CD4-positive, alpha-beta T cell (primary cell): ENCODE results near the gene PCED1B. TPM values are rescaled to one million over a fixed set of nuclear protein-coding genes. Genes with fewer than 3 reads are reported as not detected.
A peak's percentile ranks its signal among the peaks of the same experiment; 100 is the strongest.

Experiments
- ATAC-seq: fragments of 200-7000 bp; cut with Tn5 transposase; one replicate; pipeline ENCODE4 v1.10.0; 2022; ENCODE audit warnings: mild to moderate bottlenecking; ENCODE audit not compliant: poor library complexity
- CTCF ChIA-PET: fragments of 350-600 bp; sonication (Branson Sonifier 250); formaldehyde crosslinking; loops from one replicate; lab custom pipeline; 2021; ENCODE audit warnings: antibody characterized with exemption, inconsistent platforms; lab: Charles Lee
- POLR2A ChIA-PET: fragments of 350-600 bp; sonication (Branson Sonifier 250); formaldehyde crosslinking; loops from one replicate; lab custom pipeline; 2021; ENCODE audit warnings: antibody characterized with exemption, inconsistent platforms; lab: Charles Lee
- DNase-seq, 14 experiments: peaks; one replicate each; pipeline ENCODE4 v3.0.0-alpha.2; 2013 to 2020; ENCODE audit warnings: mixed read lengths in 2 of 14
- H3K27ac ChIP-seq, 2 donors: one replicate each; pipeline versions ENCODE4 v1.5.1 to v1.7.0; 2013; ENCODE audit warnings: low read length in 2 of 2, low read depth in 1 of 2, mild to moderate bottlenecking in 1 of 2
- H3K27me3 ChIP-seq, 2 experiments: 1 replicate in 1 of 2; 2 replicates in 1 of 2; pipeline versions ENCODE4 v1.6.1 to v1.7.0; 2013; ENCODE audit warnings: low read length in 2 of 2, control low read depth in 1 of 2, mild to moderate bottlenecking in 1 of 2, moderate library complexity in 1 of 2; ENCODE audit not compliant: insufficient read depth in 2 of 2, control insufficient read depth in 1 of 2
- H3K36me3 ChIP-seq: one replicate; pipeline ENCODE4 v1.6.1; 2013; ENCODE audit warnings: low read length, control low read depth; ENCODE audit not compliant: insufficient read depth
- H3K4me1 ChIP-seq: one replicate; pipeline ENCODE4 v1.6.1; 2013; ENCODE audit warnings: low read length, control low read depth; ENCODE audit not compliant: insufficient read depth
- H3K4me3 ChIP-seq: one replicate; pipeline ENCODE4 v1.5.1; 2013; ENCODE audit warnings: mild to moderate bottlenecking, low read length, moderate library complexity
- H3K9me3 ChIP-seq, 2 experiments: 1 replicate in 1 of 2; 2 replicates in 1 of 2; pipeline versions ENCODE4 v1.6.1 to v1.7.0; 2013; ENCODE audit warnings: low read length in 2 of 2, mild to moderate bottlenecking in 2 of 2, control low read depth in 1 of 2, moderate library complexity in 1 of 2; ENCODE audit not compliant: control insufficient read depth in 1 of 2, insufficient read depth in 1 of 2
- H3K27ac Mint-ChIP-seq: one replicate; pipeline ENCODE4 v1.8.0; 2020; ENCODE audit warnings: mixed read lengths
- H3K27me3 Mint-ChIP-seq: one replicate; pipeline ENCODE4 v1.8.0; 2021; ENCODE audit warnings: mixed read lengths
- H3K36me3 Mint-ChIP-seq: one replicate; pipeline ENCODE4 v1.8.0; 2021; ENCODE audit warnings: low read depth, mixed read lengths
- H3K4me1 Mint-ChIP-seq: one replicate; pipeline ENCODE4 v1.8.0; 2021; ENCODE audit warnings: low read depth, mixed read lengths
- H3K4me3 Mint-ChIP-seq: one replicate; pipeline ENCODE4 v1.8.0; 2020; ENCODE audit warnings: mild to moderate bottlenecking, mixed read lengths
- H3K9me3 Mint-ChIP-seq: one replicate; pipeline ENCODE4 v1.8.0; 2020; ENCODE audit warnings: mixed read lengths
- intact Hi-C, 2 experiments: fragments of 100-400 bp; cut with DNase I in 1 of 2; cut with micrococcal nuclease in 1 of 2; formaldehyde crosslinking; loops; one replicate each; pipeline versions ENCODE4 v1.15.1 to v1.9.0; 2023 to 2025; cut with DNase I, micrococcal nuclease
- total RNA-seq, 174 experiments: library from RNA in 2 of 174; stranded (reverse) in 2 of 174; gene quantifications; one replicate each; pipeline ENCODE4 v1.2.3 and lab custom pipeline; 2021 to 2026
- TF ChIP-seq, protein P1 (sequence below): fragments of 200-600 bp; IDR thresholded peaks from one replicate; pipeline ENCODE4 v1.8.0; 2022; ENCODE audit warnings: antibody characterized with exemption, mild to moderate bottlenecking

The PCED1B gene
- total RNA-seq, 2 experiments from 2014 or later: 18.7 to 20.0 TPM

DNA sequence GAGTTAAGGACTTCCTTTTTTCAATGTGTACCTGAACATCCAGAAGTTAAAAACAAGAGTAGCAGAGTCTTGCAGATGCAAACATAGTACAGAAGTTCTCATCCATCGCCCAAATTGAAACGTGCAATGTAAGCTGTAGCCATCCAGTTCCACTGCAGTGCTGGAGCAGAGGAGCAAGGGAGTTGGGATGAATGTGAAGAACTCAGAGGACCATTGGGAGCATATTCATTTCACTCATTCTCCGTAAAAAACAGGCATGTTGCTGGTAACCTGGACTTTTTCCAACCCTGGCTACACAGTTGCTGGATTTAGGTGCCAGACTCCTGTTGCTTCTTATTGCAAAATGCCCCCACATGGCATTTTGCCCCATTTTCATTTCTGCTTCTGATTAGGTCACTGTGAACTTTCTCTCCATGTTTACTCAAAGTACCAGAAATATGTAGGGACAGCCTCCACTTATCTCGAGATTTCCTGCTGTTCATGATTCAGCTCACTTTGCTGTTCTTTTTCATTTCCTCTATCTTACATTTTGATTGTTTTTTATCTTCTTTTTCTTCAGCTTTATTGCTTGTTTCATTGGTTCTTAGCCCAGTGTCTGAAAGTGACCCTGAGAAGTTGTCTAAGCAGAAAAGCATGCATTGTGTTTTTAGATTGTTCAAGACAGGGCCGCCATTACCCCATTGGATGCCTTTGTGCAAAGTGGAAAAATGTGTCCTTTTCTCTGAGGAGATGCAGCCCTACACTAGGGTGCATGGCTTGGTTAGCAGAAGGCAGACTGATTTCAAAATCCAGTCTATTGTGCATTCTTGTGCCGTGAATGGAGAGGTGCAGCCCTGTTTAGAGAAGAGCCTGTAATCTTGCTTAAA lies 109.4 kb downstream of the PCED1B start:
- peaks cover 51% of the 10 kb centered on the region for H3K36me3 Mint-ChIP-seq
- no peak for ATAC-seq
- H3K4me1 ChIP-seq: peaks cover 49% of the 10 kb centered on the region
- TF ChIP-seq, protein P1, sequence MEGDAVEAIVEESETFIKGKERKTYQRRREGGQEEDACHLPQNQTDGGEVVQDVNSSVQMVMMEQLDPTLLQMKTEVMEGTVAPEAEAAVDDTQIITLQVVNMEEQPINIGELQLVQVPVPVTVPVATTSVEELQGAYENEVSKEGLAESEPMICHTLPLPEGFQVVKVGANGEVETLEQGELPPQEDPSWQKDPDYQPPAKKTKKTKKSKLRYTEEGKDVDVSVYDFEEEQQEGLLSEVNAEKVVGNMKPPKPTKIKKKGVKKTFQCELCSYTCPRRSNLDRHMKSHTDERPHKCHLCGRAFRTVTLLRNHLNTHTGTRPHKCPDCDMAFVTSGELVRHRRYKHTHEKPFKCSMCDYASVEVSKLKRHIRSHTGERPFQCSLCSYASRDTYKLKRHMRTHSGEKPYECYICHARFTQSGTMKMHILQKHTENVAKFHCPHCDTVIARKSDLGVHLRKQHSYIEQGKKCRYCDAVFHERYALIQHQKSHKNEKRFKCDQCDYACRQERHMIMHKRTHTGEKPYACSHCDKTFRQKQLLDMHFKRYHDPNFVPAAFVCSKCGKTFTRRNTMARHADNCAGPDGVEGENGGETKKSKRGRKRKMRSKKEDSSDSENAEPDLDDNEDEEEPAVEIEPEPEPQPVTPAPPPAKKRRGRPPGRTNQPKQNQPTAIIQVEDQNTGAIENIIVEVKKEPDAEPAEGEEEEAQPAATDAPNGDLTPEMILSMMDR: no peak
- DNase-seq: no peak
- ChIA-PET POLR2A (interaction anchor here (1.0 to 1.7 kb wide), 3 partner anchors 18 to 209 kb away, joined by 3 to 5 read pairs (median 4); no protein-coding TSS in a partner anchor), CTCF (no interaction called here)
- peak overlapping the region; percentile 87 for H3K27ac Mint-ChIP-seq
- no peaks in the 10 kb centered on the region for H3K9me3 ChIP-seq
- H3K27me3 ChIP-seq: no peaks in the 10 kb centered on the region
- H3K9me3 Mint-ChIP-seq: no peaks in the 10 kb centered on the region
- intact Hi-C loops: no loop called here
- no peak overlapping the region for H3K27ac ChIP-seq
- no peaks in the 10 kb centered on the region for H3K27me3 Mint-ChIP-seq
- peaks cover 84% of the 10 kb centered on the region for H3K4me1 Mint-ChIP-seq
- H3K36me3 ChIP-seq: peaks cover 38% of the 10 kb centered on the region
- H3K4me3 ChIP-seq: no peak overlapping the region
- no peak overlapping the region for H3K4me3 Mint-ChIP-seq

DNA sequence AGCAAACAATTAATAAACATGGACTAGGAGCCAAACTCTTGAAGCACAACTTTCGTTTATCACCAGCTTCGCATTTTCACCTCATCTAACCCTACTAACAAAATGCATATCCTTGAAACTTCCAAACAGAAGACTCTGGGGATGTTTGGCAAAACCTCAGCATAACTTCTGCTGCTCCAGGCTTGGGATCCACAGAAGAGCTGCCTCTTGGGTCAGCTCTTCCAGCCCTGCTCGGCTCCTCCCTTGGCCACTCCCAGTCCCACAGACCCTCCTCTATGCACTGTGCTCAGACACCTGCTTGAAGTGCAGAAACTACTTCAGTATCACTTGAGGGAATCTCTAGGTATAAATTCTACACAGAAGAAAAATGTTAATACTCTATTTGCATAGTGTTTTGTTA lies 110.3 kb downstream of the PCED1B start:
- peak overlapping the region; percentile 21 for H3K4me3 Mint-ChIP-seq
- POLR2A ChIA-PET: no interaction called here

GRCh38 chr12:47190271-47190750 lies 110.9 kb downstream of the PCED1B start:
- TF ChIP-seq, protein P1: no peak
- H3K4me3 Mint-ChIP-seq: no peak overlapping the region
- no peaks in the 10 kb centered on the region for H3K9me3 Mint-ChIP-seq
- H3K27me3 Mint-ChIP-seq: no peaks in the 10 kb centered on the region
- DNase-seq: peak in 1 of 14 experiments; percentile 37
- ATAC-seq: no peak
- Histone ChIP-seq H3K36me3 (peaks cover 32% of the 10 kb centered on the region), H3K4me1 (peaks cover 63% of the 10 kb centered on the region), H3K4me3 (no peak overlapping the region), H3K27me3 (no peaks in the 10 kb centered on the region), H3K27ac (peak overlapping the region; percentile 14 to 16), H3K9me3 (no peaks in the 10 kb centered on the region)
- ChIA-PET POLR2A (no interaction called here), CTCF (no interaction called here)
- peaks cover 39% of the 10 kb centered on the region for H3K36me3 Mint-ChIP-seq
- peaks cover 90% of the 10 kb centered on the region for H3K4me1 Mint-ChIP-seq
- peak overlapping the region; percentile 87 for H3K27ac Mint-ChIP-seq
- intact Hi-C loops: loop anchor here (5.0 kb wide), 2 partner anchors 108 to 158 kb away; no protein-coding TSS in a partner anchor

More for the DNA sequence above, 110.3 kb downstream of the PCED1B start:
- Mint-ChIP-seq H3K27me3 (no peaks in the 10 kb centered on the region), H3K4me1 (peaks cover 92% of the 10 kb centered on the region), H3K27ac (peak overlapping the region; percentile 87), H3K36me3 (peaks cover 44% of the 10 kb centered on the region), H3K9me3 (no peaks in the 10 kb centered on the region)
- TF ChIP-seq, protein P1: no peak
- H3K9me3 ChIP-seq: no peaks in the 10 kb centered on the region
- no peaks in the 10 kb centered on the region for H3K27me3 ChIP-seq
- CTCF ChIA-PET: no interaction called here
- peaks cover 37% of the 10 kb centered on the region for H3K36me3 ChIP-seq
- peaks cover 58% of the 10 kb centered on the region for H3K4me1 ChIP-seq
- intact Hi-C loops: loop anchor here (5.0 kb wide), 2 partner anchors 107 to 157 kb away; no protein-coding TSS in a partner anchor
- peak overlapping the region in 1 of 2 donors; percentile 14 for H3K27ac ChIP-seq
- H3K4me3 ChIP-seq: no peak overlapping the region
- ATAC-seq (no peak), DNase-seq (no peak)
